G401 (cell line): ENCODE results near the gene STX11. TPM values are rescaled to one million over a fixed set of nuclear protein-coding genes. Genes with fewer than 3 reads are reported as not detected.
"Not testable (repeated sequence)": the region's sequence is repeated elsewhere in the genome, so short reads cannot be mapped to it uniquely, and the experiment has no call there.

Experiments
- DNase-seq: peaks from one replicate; pipeline ENCODE4 v3.0.0-alpha.2; 2015; ENCODE audit warnings: low spot score
- in situ Hi-C: cut with HindIII; loops from 2 replicates; pipeline ENCODE4 v1.10.0; 2016; ENCODE audit warnings: low sequenced_read_pairs, mixed read lengths
- total RNA-seq: library from RNA; depleted of rRNA; stranded (reverse); fragments of >200 nt; shearing (Covaris generic); gene quantifications from 2 replicates; pipeline ENCODE4 v1.2.3, GENCODE V29; 2014; rRNA removed

STX11 gene
- total RNA-seq, result 0.07 TPM in 1 of 2 replicates, not detected in the other

GRCh38 chr6:144149894-144150709 is at the start of gene STX11:
Gene STX11, plus strand, starts transcription at chr6:144150517. Its CDS starts 36,111 bp downstream, at chr6:144186628.
- no peak for DNase-seq
- in situ Hi-C loops, result no loop called here

- DNase-seq, result no peak
- in situ Hi-C loops, result no loop called here
These were observed 47.2 kb upstream of the STX11 start for GRCh38 chr6:144103026-144103563.

- no peak for DNase-seq
- in situ Hi-C loops, result no loop called here
These were observed 45.8 kb upstream of the STX11 start for GRCh38 chr6:144104488-144104887.

- DNase-seq, result peak; percentile 28
- in situ Hi-C loops, result no loop called here
These were observed 45.3 kb upstream of the STX11 start for GRCh38 chr6:144104898-144105487.

- no peak for DNase-seq
- in situ Hi-C loops, result no loop called here
These were observed 44.1 kb upstream of the STX11 start for GRCh38 chr6:144106206-144106605.

GRCh38 chr6:144110210-144110609 is 40.1 kb upstream of the STX11 start:
- in situ Hi-C loops, result no loop called here
- no peak for DNase-seq

- in situ Hi-C loops, result no loop called here
- DNase-seq, result no peak
These were observed 37.0 kb upstream of the STX11 start for GRCh38 chr6:144113366-144113765.

- in situ Hi-C loops, result no loop called here
These were observed 35.1 kb upstream of the STX11 start for GRCh38 chr6:144115219-144115618.

GRCh38 chr6:144119376-144119775 is 30.9 kb upstream of the STX11 start:
- in situ Hi-C loops, result no loop called here
- DNase-seq, result no peak

More at GRCh38 chr6:144115219-144115618, 35.1 kb upstream of the STX11 start:
- no peak for DNase-seq

- DNase-seq, result no peak
- in situ Hi-C loops, result no loop called here
These were observed 27.5 kb upstream of the STX11 start for GRCh38 chr6:144122861-144123260.

GRCh38 chr6:144123421-144123820 is 26.9 kb upstream of the STX11 start:
- in situ Hi-C loops, result no loop called here
- DNase-seq, result no peak

GRCh38 chr6:144123836-144124235 is 26.5 kb upstream of the STX11 start:
- in situ Hi-C loops, result no loop called here
- no peak for DNase-seq

- DNase-seq, result no peak
- in situ Hi-C loops, result no loop called here
These were observed 23.2 kb upstream of the STX11 start for GRCh38 chr6:144127097-144127496.

- DNase-seq, result no peak
- in situ Hi-C loops, result no loop called here
These were observed 20.8 kb upstream of the STX11 start for GRCh38 chr6:144129469-144129868.

GRCh38 chr6:144131248-144131709 is 19.0 kb upstream of the STX11 start:
- DNase-seq, result no peak
- in situ Hi-C loops, result no loop called here

- DNase-seq, in situ Hi-C loops: not testable (repeated sequence)
These were observed 18.1 kb upstream of the STX11 start for GRCh38 chr6:144132167-144132690.

- no peak for DNase-seq
- in situ Hi-C loops, result no loop called here
These were observed 17.0 kb upstream of the STX11 start for GRCh38 chr6:144133225-144133821.

GRCh38 chr6:144134176-144134575 is 16.1 kb upstream of the STX11 start:
- in situ Hi-C loops, result no loop called here
- no peak for DNase-seq

GRCh38 chr6:144134737-144135136 is 15.6 kb upstream of the STX11 start:
- in situ Hi-C loops, result no loop called here
- no peak for DNase-seq

GRCh38 chr6:144138542-144138941 is 11.8 kb upstream of the STX11 start:
- in situ Hi-C loops, result no loop called here
- DNase-seq, result no peak
